ENCODE data around the gene GRIK4. TPM values are rescaled to one million over a fixed set of nuclear protein-coding genes. Genes with fewer than 3 reads are reported as not detected.

Gene GRIK4
- total and polyA plus RNA-seq, 8 donors: 0.06 to 0.31 TPM; not detected in 6

GRCh38 chr11:120632579-120632978 lies 121.0 kb downstream of the GRIK4 start:
- TF ChIP-seq, protein P1, sequence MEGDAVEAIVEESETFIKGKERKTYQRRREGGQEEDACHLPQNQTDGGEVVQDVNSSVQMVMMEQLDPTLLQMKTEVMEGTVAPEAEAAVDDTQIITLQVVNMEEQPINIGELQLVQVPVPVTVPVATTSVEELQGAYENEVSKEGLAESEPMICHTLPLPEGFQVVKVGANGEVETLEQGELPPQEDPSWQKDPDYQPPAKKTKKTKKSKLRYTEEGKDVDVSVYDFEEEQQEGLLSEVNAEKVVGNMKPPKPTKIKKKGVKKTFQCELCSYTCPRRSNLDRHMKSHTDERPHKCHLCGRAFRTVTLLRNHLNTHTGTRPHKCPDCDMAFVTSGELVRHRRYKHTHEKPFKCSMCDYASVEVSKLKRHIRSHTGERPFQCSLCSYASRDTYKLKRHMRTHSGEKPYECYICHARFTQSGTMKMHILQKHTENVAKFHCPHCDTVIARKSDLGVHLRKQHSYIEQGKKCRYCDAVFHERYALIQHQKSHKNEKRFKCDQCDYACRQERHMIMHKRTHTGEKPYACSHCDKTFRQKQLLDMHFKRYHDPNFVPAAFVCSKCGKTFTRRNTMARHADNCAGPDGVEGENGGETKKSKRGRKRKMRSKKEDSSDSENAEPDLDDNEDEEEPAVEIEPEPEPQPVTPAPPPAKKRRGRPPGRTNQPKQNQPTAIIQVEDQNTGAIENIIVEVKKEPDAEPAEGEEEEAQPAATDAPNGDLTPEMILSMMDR (IDR thresholded peaks at IDR 0.05): no peak
- TF ChIP-seq EP300 (IDR thresholded peaks at IDR 0.05) (no peak), POLR2A (IDR thresholded peaks at IDR 0.05) (no peak), POLR2AphosphoS5 (IDR thresholded peaks at IDR 0.05) (no peak)
- intact Hi-C loops (cut with DNase I; ENCODE audit: low total_unique reads): no loop called here

DNA sequence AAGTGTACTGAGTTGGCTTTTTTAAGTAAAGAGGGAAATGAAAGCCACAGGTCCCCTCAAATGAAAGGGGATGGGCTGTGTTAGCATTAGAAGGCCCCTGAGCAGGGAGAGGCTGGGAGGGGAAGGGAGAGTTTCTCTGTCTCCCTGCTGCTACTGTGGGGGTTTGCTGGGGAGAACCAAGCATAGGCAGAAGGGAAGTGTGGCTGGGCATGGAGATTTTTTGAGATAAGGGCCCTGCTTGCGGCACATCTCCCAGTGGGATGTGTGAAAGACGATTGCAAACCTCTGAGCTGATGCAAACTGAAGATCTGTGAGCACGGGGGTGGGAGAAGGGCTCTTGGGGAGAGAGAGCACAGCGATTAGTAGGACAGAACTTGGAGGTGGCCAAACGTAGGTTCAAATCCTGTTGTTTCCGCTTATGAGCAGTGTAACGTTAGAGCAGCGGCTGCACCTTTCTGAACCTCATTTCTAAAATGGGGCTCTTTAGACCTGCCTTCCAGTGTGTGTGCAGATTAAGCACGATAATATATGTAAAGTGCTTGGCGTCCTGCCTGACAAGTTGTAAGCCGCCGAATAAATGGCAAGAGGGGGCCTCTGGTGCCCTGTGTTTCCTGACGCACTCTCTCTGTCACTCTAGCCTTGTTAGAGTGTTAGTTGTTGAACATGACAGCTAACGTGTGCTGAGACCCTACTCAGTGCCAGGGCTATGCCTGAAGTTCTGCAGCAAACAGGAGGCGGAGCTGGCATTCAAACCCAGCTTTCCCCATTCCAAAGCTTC lies 122.3 kb downstream of the GRIK4 start:
- TF ChIP-seq, protein P1 (IDR thresholded peaks at IDR 0.05): no peak
- TF ChIP-seq POLR2AphosphoS5 (IDR thresholded peaks at IDR 0.05): no peak
- H3K9me3 ChIP-seq: no peaks in the 10 kb centered on the region
- intact Hi-C loops (cut with DNase I; ENCODE audit: low total_unique reads): no loop called here

More at GRCh38 chr11:120632579-120632978, 121.0 kb downstream of the GRIK4 start:
- Histone ChIP-seq H3K9me3 (no peaks in the 10 kb centered on the region), H3K27me3 (peaks cover 0 to 27% (median 0%) of the 10 kb centered on the region in 3 donors), H3K27ac (no peak overlapping the region), H3K36me3 (no peaks in the 10 kb centered on the region), H3K4me1 (no peaks in the 10 kb centered on the region), H3K4me3 (no peak overlapping the region)
- DNase-seq: no peak
- WGBS, 5 donors: 49 to 71% (median 64%) methylated on average over 3 of the region's 3 CpGs

GRCh38 chr11:120634706-120635105 lies 123.2 kb downstream of the GRIK4 start:
- Histone ChIP-seq H3K27me3 (peaks cover 0 to 47% (median 0%) of the 10 kb centered on the region in 3 donors), H3K4me3 (no peak overlapping the region), H3K4me1 (no peaks in the 10 kb centered on the region), H3K36me3 (no peaks in the 10 kb centered on the region), H3K9me3 (no peaks in the 10 kb centered on the region), H3K27ac (no peak overlapping the region)
- 82 to 89% (median 84%) methylated on average over 12 to 13 of the region's 13 CpGs for WGBS, 5 donors
- no peak for DNase-seq
- TF ChIP-seq POLR2AphosphoS5 (IDR thresholded peaks at IDR 0.05): no peak
- TF ChIP-seq POLR2A (IDR thresholded peaks at IDR 0.05): no peak
- TF ChIP-seq, protein P1 (IDR thresholded peaks at IDR 0.05): no peak
- no peak for TF ChIP-seq EP300 (IDR thresholded peaks at IDR 0.05)
- intact Hi-C loops (cut with DNase I; ENCODE audit: low total_unique reads): no loop called here

More for the DNA sequence above, 122.3 kb downstream of the GRIK4 start:
- Histone ChIP-seq H3K36me3 (no peaks in the 10 kb centered on the region), H3K4me1 (no peaks in the 10 kb centered on the region), H3K27ac (no peak overlapping the region), H3K4me3 (no peak overlapping the region), H3K27me3 (peaks cover 0 to 39% (median 0%) of the 10 kb centered on the region in 3 donors)
- DNase-seq: no peak
- 47 to 56% (median 53%) methylated on average over 15 of the region's 15 CpGs for WGBS, 5 donors

- no peaks in the 10 kb centered on the region for H3K36me3 ChIP-seq
- H3K4me1 ChIP-seq: no peaks in the 10 kb centered on the region
- intact Hi-C loops (cut with DNase I; ENCODE audit: low total_unique reads): no loop called here
- TF ChIP-seq, protein P1 (IDR thresholded peaks at IDR 0.05): no peak
- TF ChIP-seq POLR2AphosphoS5 (IDR thresholded peaks at IDR 0.05) (no peak), POLR2A (IDR thresholded peaks at IDR 0.05) (no peak), EP300 (IDR thresholded peaks at IDR 0.05) (no peak)
- DNase-seq: no peak
- WGBS, 5 donors: 52 to 65% (median 61%) methylated on average over 9 of the region's 9 CpGs
- no peak overlapping the region for H3K4me3 ChIP-seq
- peaks cover 0 to 50% (median 0%) of the 10 kb centered on the region in 3 donors for H3K27me3 ChIP-seq
- H3K9me3 ChIP-seq: no peaks in the 10 kb centered on the region
- H3K27ac ChIP-seq: no peak overlapping the region
Measured at GRCh38 chr11:120635136-120635810, 123.7 kb downstream of the GRIK4 start.
